A673 (cell line): ENCODE data around the gene SGCA.

Source experiments
- CTCF ChIP-seq: fragments of 300-800, 200-600 bp; sonication (generic); conservative IDR thresholded peaks from 2 replicates; pipeline ENCODE4 v1.5.1; 2017; ENCODE audit warnings: low read depth, mild to moderate bottlenecking, antibody characterized with exemption, low read length, moderate library complexity, mixed read lengths
- EZH2 ChIP-seq: fragments of 200-600 bp; sonication (generic); IDR thresholded peaks from 2 replicates; pipeline ENCODE4 v1.6.1; 2017; ENCODE audit warnings: borderline replicate concordance, low read depth, mild to moderate bottlenecking, mixed read lengths, antibody characterized with exemption, low read length; ENCODE audit not compliant: poor library complexity, severe bottlenecking

DNA sequence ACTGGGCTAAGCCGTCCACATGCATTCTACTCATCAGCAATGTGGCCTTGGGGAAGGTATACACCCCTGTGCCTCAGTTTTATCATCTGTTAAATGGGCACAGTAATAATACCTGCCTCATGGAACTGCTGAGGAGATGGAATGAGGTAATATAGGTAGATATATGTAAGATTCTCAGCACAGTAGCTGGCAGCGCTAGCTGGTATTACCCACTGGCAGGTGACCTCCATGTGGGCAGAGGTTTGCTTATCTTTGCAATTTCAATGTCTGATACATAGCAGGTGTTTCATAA, 1.2 kb upstream of the SGCA start:
- TF ChIP-seq CTCF (no peak), EZH2 (no peak)
